LHCN-M2 (cell line): Measurements from ENCODE around the gene TCEAL5. TPM values are rescaled to one million over a fixed set of nuclear protein-coding genes. Genes with fewer than 3 reads are reported as not detected.
"Not testable (repeated sequence)": the region's sequence is repeated elsewhere in the genome, so short reads cannot be mapped to it uniquely, and the experiment has no call there.

Experiments
- DNase-seq: peaks from one replicate; pipeline ENCODE4 v3.0.0-alpha.2; 2012; ENCODE audit warnings: low read depth
- polyA plus RNA-seq: library from polyadenylated mRNA; unstranded; fragments of >200 nt; gene quantifications from one replicate; pipeline ENCODE4 v1.2.1, GENCODE V29; 2012; ENCODE audit warnings: missing spikeins
- total RNA-seq: library from RNA; depleted of rRNA; stranded (reverse); fragments of >200 nt; gene quantifications from 2 replicates; pipeline ENCODE4 v1.2.3, GENCODE V29; 2014; rRNA removed

Gene TCEAL5
- total RNA-seq = not detected in 2 replicates
- not detected for polyA plus RNA-seq

GRCh38 chrX:103276581-103277002, at the start of gene TCEAL5:
TSS of gene TCEAL5 (minus strand) at chrX:103276750. CDS start at chrX:103274563, 2,187 bp downstream.
- DNase-seq = no peak

- DNase-seq = peak; percentile 29
Measured at GRCh38 chrX:103311399-103311780, 34.8 kb upstream of the TCEAL5 start.

GRCh38 chrX:103310555-103311398, 34.2 kb upstream of the TCEAL5 start, which contains the start of gene BEX2:
TSS of gene BEX2 (minus strand) at chrX:103310990. CDS start at chrX:103309976, 1,014 bp downstream.
- DNase-seq = peak; percentile 21

GRCh38 chrX:103309860-103310554, 33.5 kb upstream of the TCEAL5 start:
- DNase-seq = no peak

GRCh38 chrX:103305666-103306065, 29.1 kb upstream of the TCEAL5 start:
- not testable (repeated sequence) for DNase-seq

- DNase-seq = no peak
Measured at GRCh38 chrX:103304705-103305104, 28.2 kb upstream of the TCEAL5 start.

- DNase-seq = no peak
Measured at GRCh38 chrX:103293118-103293517, 16.6 kb upstream of the TCEAL5 start.

- no peak for DNase-seq
Measured at GRCh38 chrX:103279624-103280023, 3.1 kb upstream of the TCEAL5 start.

GRCh38 chrX:103275947-103276567, 493 bp downstream of the TCEAL5 start:
- DNase-seq = no peak

- DNase-seq = no peak
Measured at GRCh38 chrX:103274284-103274683, 2.3 kb downstream of the TCEAL5 start.

GRCh38 chrX:103258275-103258674, 18.3 kb downstream of the TCEAL5 start:
- no peak for DNase-seq

GRCh38 chrX:103256651-103257050, 19.9 kb downstream of the TCEAL5 start:
- no peak for DNase-seq

- DNase-seq = peak; percentile 88
Measured at GRCh38 chrX:103254921-103255493, 21.5 kb downstream of the TCEAL5 start, which contains the start of gene TCEAL8. TSS of gene TCEAL8 (minus strand) at chrX:103255155. CDS start at chrX:103253979, 1,176 bp downstream.

GRCh38 chrX:103254171-103254824, 22.3 kb downstream of the TCEAL5 start:
- DNase-seq = peak; percentile 31

GRCh38 chrX:103253608-103254007, 22.9 kb downstream of the TCEAL5 start:
- peak; percentile 9 for DNase-seq

- DNase-seq = no peak
Measured at GRCh38 chrX:103250977-103251376, 25.6 kb downstream of the TCEAL5 start.

- DNase-seq = no peak
Measured at GRCh38 chrX:103249805-103250204, 26.7 kb downstream of the TCEAL5 start.

- peak; percentile 11 for DNase-seq
Measured at GRCh38 chrX:103248553-103248952, 28.0 kb downstream of the TCEAL5 start.

- no peak for DNase-seq
Measured at GRCh38 chrX:103240155-103240554, 36.4 kb downstream of the TCEAL5 start.

GRCh38 chrX:103236296-103236695, 40.3 kb downstream of the TCEAL5 start:
- DNase-seq = no peak

- DNase-seq = not testable (repeated sequence)
Measured at GRCh38 chrX:103235608-103236007, 40.9 kb downstream of the TCEAL5 start.
